GM19328 (cell line): Measurements from ENCODE around the gene ENPP4.
A peak's percentile ranks its signal among the peaks of the same experiment; 100 is the strongest.
"Not testable (repeated sequence)": the region's sequence is repeated elsewhere in the genome, so short reads cannot be mapped to it uniquely, and the experiment has no call there.

Experiments used
- ATAC-seq: cut with Tn5 transposase; IDR thresholded peaks from one replicate; pipeline ENCODE4 v1.9.1; 2021; ENCODE audit warnings: mild to moderate bottlenecking, moderate library complexity; ENCODE audit not compliant: unreplicated experiment

ENPP4 gene

GRCh38 chr6:46130666-46131065 is 877 bp downstream of the ENPP4 start:
- no peak for ATAC-seq

DNA sequence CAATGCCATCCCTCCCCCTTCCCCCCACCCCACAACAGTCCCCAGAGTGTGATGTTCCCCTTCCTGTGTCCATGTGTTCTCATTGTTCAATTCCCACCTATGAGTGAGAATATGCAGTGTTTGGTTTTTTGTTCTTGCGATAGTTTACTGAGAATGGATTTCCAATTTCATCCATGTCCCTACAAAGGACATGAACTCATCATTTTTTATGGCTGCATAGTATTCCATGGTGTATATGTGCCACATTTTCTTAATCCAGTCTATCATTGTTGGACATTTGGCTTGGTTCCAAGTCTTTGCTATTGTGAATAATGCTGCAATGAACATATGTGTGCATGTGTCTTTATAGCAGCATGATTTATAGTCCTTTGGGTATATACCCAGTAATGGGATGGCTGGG is 1.5 kb downstream of the ENPP4 start:
- ATAC-seq, result not testable (repeated sequence)

DNA sequence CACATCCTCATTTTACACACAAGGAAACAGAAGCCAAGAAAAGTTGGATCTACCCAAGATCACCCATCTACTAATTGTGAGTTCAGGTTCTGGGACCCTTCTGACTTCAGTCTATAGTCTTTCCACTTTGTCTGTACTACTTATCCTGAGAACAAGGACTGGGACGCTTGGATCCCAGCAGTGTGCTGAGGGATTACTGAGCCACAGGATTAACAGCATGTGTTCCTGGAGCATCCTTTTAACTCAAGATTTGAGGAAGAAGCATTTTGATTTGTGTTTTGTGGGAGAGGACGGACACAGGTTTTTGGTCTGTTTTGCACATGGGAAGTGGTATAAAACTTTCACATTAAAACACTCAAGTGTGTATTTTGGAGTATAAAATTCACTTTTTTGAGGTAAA is 4.4 kb downstream of the ENPP4 start:
- ATAC-seq, result no peak

DNA sequence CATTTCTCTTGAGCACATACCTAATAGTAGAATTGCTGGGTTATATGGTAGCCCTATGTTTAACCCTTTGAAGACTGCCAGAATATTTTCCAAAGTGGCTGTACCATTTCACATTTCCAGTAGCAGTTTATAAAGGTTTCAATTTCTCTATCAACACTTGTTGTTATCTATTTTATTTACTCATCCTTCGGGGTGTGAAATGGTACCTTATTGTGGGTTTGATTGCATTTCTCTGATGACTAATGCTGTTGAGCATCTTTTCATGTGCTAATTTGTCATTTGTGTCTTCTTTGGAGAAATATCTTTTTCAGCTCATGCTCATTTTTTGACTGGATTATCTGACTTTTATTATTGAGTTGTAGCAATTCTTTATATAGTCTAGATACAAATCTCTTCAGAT is 5.4 kb downstream of the ENPP4 start:
- no peak for ATAC-seq

DNA sequence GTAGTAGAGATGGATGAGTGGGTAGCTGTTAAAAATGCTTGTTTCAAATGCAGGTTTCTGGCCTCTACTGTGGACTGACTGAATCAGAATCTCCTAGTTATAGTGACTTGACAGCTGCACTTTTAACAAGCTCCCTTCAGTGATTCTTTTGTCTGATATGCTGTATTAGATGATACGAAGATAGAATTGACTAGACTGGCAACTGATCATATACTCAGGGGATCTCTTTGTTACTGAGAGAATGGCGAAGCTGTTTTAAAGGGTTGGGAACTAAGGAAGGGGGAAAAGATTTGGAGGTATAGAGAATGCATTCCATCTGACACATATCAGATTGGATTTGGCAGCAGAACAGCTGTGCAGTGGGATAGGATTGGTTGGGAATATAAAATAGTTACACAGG is 7.0 kb downstream of the ENPP4 start:
- ATAC-seq, result no peak

GRCh38 chr6:46137387-46137786 is 7.6 kb downstream of the ENPP4 start:
- ATAC-seq, result no peak

GRCh38 chr6:46138281-46138680 is 8.5 kb downstream of the ENPP4 start:
- ATAC-seq, result peak; percentile 67

DNA sequence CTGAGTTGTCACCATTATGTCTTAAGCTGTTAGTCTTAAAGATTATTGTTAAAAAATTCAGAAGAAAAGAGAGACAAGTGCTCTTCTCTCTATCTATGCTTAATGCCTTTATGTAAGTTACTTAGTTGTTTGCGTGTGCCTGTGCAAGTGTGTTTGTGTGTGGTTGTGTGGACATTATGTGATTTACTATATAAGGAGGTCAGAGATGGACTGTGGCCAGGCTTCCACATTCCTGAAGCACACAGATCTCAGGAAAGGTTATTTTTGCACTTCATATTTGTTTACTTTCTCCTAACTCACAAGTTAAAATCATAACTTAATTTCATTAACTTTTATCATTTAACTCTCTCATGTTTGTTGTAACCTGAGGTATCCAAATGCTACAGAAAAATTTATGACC is 14.5 kb downstream of the ENPP4 start:
- no peak for ATAC-seq

DNA sequence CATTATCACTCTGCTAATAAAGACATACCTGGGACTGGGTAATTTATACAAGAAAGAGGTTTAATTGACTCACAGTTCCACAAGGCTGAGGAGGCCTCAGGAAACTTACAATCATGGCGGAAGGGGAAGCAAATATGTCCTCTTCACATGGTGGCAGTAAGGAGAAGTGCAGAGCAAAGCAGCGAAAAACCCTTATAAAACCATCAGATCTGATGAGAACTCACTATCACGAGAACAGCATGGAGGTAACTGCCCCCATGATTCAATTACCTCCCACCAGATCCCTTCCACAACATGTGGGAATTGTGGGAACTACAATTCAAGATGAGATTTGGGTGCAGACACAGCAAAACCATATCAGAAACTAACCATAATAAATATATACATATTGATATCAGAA is 19.3 kb downstream of the ENPP4 start:
- ATAC-seq, result not testable (repeated sequence)

DNA sequence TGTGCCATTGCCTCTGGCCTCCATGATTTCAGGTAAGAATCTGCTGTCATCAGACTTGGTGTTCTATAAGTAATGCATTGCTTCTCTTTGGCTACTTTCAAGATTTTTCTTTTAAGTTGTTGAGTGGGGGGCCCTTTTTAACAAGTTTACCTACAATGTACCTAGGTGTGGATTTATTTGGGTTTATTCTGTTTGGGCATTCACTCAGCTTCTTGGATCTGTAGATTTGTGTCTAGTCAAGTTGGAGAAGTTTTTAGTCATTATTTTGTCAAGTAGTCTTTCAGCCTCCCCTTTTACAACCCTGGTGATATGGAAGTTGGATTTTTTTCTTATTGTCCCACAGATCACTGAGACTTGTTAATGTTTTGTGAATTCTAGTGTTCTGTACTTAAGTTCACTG is 26.9 kb downstream of the ENPP4 start:
- no peak for ATAC-seq

DNA sequence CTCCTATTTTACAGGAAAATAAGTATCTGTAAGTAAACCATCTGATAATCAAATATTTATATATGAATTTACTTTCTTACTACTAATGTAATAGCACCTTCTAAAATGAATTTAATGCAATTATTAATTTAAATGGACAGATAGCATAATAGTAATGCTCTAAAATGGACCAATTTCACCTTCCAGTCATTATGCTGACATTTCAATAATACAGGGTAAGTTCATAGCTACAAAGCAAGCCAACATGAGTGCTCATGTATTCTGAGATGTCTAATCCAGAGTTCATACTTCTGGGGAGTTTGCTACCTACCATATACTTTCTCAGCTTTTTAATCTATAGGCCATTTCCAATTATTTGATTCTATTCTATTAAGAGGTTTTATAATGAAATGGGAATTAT is 29.4 kb downstream of the ENPP4 start:
- no peak for ATAC-seq

- ATAC-seq, result no peak
These were observed 30.3 kb downstream of the ENPP4 start for GRCh38 chr6:46160102-46160501.

GRCh38 chr6:46170357-46171289 is 40.8 kb downstream of the ENPP4 start, which contains the start of gene ENPP5:
TSS of gene ENPP5 (minus strand) at chr6:46170980. CDS start at chr6:46168262, 2,718 bp downstream.
- ATAC-seq, result peak; percentile 93

- ATAC-seq, result no peak
These were observed 42.4 kb downstream of the ENPP4 start for GRCh38 chr6:46172176-46172575.

DNA sequence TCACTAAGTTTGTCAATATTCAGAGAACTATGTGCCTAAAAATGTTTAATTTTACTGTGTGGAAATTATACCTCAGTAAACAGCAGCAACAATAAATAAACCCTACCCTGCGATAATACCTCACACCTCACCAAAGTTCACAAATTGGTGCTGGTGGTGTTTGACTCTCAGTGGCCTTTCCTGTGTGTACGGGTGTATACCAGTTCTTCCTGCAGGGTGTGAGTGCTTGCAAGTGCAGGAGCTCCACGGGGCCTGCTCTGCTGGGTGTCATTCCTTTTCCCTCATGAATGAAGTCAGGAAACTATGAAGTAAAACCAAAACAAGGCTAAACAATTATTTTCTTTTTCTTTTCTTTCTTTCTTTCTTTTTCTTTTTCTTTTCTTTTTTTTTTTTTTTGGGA is 45.1 kb downstream of the ENPP4 start:
- ATAC-seq, result no peak

- peak; percentile 48 for ATAC-seq
These were observed 45.7 kb downstream of the ENPP4 start for GRCh38 chr6:46175446-46175845.

GRCh38 chr6:46175976-46176375 is 46.2 kb downstream of the ENPP4 start:
- ATAC-seq, result peak; percentile 46

DNA sequence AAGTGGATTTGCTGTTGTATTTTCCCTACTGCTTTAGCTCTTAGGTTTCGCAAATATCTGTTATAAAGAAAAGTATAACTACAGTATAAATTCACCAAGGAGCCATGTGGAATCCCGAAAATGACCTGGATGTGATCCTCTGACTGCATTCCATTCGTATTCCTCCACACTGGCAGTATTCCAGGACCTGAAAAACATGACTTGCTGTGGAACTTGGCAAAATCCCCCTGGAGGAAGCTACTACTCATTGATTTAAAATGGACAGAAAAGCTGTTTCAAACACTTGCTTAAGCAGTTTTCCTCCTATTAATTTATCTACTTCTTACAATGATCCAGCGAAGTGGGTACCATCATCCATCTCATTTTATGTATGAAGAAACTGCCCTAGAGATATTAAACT is 54.3 kb downstream of the ENPP4 start:
- no peak for ATAC-seq

- ATAC-seq, result no peak
These were observed 56.8 kb downstream of the ENPP4 start for GRCh38 chr6:46186583-46186982.

GRCh38 chr6:46189726-46190125 is 59.9 kb downstream of the ENPP4 start:
- no peak for ATAC-seq

- ATAC-seq, result no peak
These were observed 61.1 kb downstream of the ENPP4 start for GRCh38 chr6:46190889-46191288.

- ATAC-seq, result no peak
These were observed 62.2 kb downstream of the ENPP4 start for GRCh38 chr6:46191961-46192360.
